Retina (tissue), 1 donor: ENCODE results near the gene VCPKMT.

Source experiments
- DNase-seq: peaks from one replicate; pipeline ENCODE4 v3.0.0-alpha.2; 2016

The VCPKMT gene

GRCh38 chr14:50063876-50064420 lies 52.4 kb downstream of the VCPKMT start:
- DNase-seq, result no peak

GRCh38 chr14:50062438-50063085 lies 53.8 kb downstream of the VCPKMT start:
- DNase-seq, result no peak

GRCh38 chr14:50061664-50062437 lies 54.5 kb downstream of the VCPKMT start:
- DNase-seq, result peak; percentile 59

GRCh38 chr14:50060871-50061663 lies 55.3 kb downstream of the VCPKMT start:
- peak; percentile 25 for DNase-seq

- no peak for DNase-seq
Measured at GRCh38 chr14:50059763-50060616, 56.4 kb downstream of the VCPKMT start.
